Heart left ventricle (tissue), 13 donors: Measurements from ENCODE around the gene UGT2A2.

Experiments
- POLR2A ChIP-seq, 2 donors: fragments of 450-650 bp; IDR thresholded peaks; one replicate each; pipeline ENCODE4 v1.6.1; 2017; ENCODE audit warnings: antibody characterized with exemption in 2 of 2, mild to moderate bottlenecking in 2 of 2, moderate library complexity in 2 of 2
- TF ChIP-seq, protein P1 (sequence below), 12 donors: fragments of 200-600 bp; sonication (generic) in 4 of 12; IDR thresholded peaks; one replicate each; pipeline versions ENCODE4 v1.5.0 to v1.8.0; 2018 to 2022; ENCODE audit warnings: antibody characterized with exemption in 12 of 12, mild to moderate bottlenecking in 5 of 12
- donor health status: ischemic (EF 13 %, LVEDD 7.1; RV severe dilation, severe dysfunction).
- donor health status: DM: no; HTN: yes; CAD: no.
- donor health status: DM: no; HTN: no; CAD: no.
- donor health status: ischemic (EF 25% LVEDD 6.9; RV normal size, moderate dysfunction).
- donor health status: ischemic (EF 25% LVEDD 5.7; RV mildly dilated, moderate dysfunction).
- donor health status: ischemic (EF 35%, LVEDD 5.7; RV mildly dilated, moderate dysfunction).
- donor health status: nonischemic (EF 11% LVEDD 7.7; RV severe dilation, severe dysfunction).
- donor health status: DM: yes; HTN: yes; CAD: no.
- donor health status: PGD.
- donor health status: ischemic (EF 29% LVEDD 5.4; RV normal size, mild dysfunction).
- donor health status: nonischemic (EF 23%, LVEDD 6.1; RV moderate dilation, normal function).

DNA sequence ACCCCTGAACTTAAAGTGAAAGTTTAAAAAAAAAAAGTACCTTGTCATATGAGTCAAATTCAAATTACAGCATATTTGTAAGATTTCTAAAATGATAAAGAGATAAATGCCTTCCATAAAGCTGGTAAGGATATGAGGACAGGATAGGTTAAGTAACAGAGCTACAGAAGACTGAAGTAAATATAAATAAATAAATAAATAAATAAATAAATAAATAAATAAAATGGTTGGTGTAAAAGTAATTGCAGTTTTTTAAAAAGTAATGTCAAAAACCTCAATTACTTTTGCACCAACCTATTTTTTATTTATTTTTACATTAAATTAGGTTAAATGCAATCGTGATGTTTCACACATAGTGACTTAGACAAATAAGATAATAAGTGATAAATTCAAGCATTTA lies 62.2 kb downstream of the UGT2A2 start:
- TF ChIP-seq, protein P1, sequence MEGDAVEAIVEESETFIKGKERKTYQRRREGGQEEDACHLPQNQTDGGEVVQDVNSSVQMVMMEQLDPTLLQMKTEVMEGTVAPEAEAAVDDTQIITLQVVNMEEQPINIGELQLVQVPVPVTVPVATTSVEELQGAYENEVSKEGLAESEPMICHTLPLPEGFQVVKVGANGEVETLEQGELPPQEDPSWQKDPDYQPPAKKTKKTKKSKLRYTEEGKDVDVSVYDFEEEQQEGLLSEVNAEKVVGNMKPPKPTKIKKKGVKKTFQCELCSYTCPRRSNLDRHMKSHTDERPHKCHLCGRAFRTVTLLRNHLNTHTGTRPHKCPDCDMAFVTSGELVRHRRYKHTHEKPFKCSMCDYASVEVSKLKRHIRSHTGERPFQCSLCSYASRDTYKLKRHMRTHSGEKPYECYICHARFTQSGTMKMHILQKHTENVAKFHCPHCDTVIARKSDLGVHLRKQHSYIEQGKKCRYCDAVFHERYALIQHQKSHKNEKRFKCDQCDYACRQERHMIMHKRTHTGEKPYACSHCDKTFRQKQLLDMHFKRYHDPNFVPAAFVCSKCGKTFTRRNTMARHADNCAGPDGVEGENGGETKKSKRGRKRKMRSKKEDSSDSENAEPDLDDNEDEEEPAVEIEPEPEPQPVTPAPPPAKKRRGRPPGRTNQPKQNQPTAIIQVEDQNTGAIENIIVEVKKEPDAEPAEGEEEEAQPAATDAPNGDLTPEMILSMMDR (IDR thresholded peaks at IDR 0.05) = no peak
- no peak for TF ChIP-seq POLR2A (IDR thresholded peaks at IDR 0.05)
